Esophagus mucosa (tissue), 1 donor: Measurements from ENCODE around the gene RGS7BP. TPM values are rescaled to one million over a fixed set of nuclear protein-coding genes. Genes with fewer than 3 reads are reported as not detected.

Experiments
- ATAC-seq: fragments of 200-7000 bp; cut with Tn5 transposase; one replicate; pipeline ENCODE4 v1.9.1; 2020
- total RNA-seq: library from RNA; stranded (reverse); gene quantifications from one replicate; pipeline ENCODE4 v1.2.4, GENCODE V29; 2023
- donor health status: DM: yes; HTN: yes; CAD: no.

The RGS7BP gene
- total RNA-seq, 1 donor from 2014 or later: 0.12 TPM

DNA sequence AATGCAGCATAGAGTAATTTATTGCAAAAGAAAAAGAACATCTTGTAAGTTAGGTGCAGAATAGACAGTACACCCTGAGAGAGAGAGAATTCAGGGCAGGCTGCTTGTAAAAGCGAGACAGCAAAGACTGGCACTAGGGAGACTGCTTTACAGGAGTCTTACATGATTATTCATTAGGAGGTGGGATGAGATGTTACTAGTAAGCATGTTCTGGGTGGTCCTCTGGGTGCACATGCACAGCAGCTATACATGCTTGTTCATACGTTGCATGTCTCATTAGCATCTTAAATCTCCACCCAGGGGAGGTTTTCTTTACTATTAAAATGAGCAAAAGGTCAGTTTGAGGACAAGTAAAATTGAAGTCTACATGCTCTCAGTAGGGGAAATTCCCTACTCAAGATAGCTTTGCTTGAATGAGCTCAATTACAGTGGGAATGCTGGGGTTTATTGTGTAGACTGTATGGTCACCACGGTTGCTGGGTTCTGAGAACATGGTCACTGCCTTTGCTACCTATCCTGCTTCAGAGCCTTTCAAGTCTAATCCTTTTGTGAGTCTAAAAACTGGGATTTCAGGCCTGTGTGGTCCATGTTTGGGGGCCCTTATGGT is 60.6 kb downstream of the RGS7BP start:
- no peak for ATAC-seq

DNA sequence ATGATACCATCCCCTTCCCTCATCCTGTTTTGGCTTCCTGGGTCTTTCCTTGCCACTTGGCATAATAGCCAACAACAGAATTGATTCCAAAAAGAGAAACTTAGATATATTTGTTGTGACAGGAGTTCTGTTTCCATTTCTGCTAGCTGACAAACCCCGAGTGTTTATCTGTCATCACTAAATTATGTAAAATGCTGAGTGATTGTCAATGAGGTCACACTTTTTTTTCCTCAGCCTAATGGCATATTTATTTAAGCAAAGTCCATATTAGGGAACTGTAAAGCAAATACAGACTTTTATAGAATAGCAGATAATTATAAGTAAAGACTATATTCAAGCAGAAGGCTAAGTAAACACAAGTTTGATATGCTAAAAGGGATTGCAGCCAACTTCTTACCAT is 64.0 kb downstream of the RGS7BP start:
- no peak for ATAC-seq

DNA sequence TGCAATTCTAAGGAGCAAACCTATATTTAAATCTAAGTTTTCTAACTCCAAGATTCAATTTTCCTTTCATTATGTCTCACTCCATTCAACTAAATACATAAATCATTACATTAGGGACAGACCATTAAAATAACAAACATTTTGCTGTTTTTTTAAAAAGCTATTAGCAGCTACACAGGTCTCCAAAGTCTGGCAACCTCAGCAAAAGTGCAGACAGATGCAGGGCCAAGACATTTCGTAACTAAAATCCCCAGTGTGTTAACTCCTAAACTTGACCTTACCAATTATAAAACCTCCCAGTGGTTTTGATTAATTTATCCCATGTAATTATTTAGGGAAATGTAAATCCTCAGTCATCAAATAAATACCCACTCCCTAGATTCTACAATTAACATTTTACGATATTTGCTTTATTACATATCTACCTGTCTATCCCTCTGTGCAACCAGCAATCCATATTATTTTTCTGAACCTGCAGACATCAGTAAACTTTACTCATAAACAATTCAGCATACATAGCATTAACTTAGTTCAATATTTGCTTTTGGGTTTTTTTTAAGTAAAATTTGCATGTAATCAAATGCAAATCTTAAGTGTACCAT is 64.7 kb downstream of the RGS7BP start:
- no peak for ATAC-seq

DNA sequence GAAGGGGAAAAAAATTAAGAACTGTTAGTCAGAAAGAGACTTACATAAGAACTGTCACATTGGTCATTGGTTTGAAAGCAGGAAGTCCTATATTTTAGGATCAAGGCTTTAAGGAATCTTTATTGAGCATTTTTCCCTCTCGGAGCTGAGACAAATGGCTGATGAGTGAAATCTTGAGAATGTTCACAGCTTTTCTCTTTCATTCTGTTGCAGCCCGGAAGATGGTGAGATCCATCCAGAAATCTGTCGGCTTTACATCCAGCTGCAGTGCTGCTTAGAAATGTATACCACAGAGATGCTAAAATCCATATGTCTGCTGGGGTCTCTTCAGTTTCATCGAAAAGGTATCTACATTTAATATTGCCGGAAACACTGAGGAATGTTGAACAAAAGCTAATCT is 69.7 kb downstream of the RGS7BP start:
- no peak for ATAC-seq

DNA sequence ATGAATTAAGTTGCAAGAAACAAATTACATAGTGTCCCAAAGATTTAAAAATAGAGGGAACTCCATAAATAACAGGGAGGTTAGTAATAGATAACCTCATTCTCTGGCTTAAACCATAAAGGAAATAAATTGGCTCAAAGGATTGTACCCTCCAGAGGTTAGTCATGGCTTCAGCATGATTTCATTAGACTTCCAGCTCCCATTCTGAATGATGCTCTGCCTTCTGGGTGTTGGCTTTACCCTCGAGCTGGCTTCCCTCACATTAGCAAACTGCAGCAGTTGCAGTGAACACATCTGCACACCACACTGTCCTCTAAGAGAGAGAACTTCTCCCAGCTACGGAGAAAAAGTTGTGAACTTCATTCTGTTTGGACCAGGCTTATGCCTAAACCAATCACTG is 70.4 kb downstream of the RGS7BP start:
- ATAC-seq: no peak

DNA sequence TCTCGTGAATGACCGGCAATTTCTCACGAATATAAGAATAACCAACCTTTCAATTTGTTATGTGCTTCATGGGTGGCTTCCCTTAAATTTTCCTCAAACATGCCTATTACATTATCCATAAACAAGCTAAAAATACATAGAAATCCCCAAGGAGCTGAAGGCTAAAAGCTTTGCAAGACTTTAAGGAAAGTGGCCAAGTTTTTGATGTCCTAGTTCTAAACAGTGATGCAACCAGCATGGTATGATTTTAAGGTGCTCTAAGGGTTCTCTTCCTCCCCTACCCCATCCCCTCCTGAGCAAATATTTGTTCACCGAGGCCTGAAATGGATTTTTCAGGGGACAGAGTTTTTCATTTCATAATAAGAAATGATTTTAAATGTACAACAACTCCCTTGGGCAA is 79.8 kb downstream of the RGS7BP start:
- no peak for ATAC-seq

DNA sequence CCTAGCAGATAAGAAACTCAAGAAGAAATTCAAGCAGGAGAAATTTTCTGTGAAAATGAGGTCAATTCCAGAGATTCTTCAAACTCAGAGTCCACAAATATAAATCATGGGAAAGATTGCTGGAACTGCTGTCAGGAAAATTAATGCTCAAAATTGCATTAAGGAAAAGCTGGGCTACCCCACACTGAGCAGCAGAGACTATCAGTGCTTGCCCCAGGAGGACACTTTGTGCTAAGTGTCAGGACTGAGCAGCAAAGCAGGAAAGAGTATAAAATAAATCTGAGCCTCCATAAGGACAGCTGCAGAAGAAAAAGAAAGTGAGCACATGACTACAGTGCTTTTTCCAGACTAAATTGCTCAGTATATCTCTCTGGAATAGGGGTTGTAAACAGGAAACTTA is 81.6 kb downstream of the RGS7BP start:
- ATAC-seq: no peak

DNA sequence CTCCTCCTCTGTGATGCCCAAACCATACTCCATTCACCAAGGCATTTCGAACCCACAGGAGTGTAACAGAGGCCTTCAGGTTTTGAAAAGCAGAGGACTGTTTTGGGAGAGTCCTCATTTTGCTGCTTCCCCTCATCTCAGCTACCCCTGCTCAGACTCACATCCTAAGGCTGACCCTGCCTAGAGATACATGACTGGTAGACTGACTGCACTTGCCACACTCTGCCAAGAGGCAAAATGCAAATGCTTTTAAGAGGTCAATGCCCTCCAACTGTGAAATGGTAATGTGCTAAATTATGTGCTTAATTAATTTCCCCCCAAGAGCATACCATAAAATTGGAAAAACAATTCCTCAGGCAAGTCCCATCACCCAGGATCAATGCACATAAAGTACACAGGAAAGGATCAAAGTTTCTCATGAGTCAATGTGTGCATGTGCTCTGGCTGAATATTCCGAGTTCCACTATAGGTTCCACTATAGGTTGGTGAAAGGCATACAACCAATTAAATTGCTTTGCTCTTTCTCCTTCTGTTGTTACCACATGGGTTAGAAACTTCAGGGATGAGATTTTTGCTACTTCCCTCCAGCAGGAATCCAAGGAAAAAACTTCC is 87.0 kb downstream of the RGS7BP start:
- no peak for ATAC-seq

DNA sequence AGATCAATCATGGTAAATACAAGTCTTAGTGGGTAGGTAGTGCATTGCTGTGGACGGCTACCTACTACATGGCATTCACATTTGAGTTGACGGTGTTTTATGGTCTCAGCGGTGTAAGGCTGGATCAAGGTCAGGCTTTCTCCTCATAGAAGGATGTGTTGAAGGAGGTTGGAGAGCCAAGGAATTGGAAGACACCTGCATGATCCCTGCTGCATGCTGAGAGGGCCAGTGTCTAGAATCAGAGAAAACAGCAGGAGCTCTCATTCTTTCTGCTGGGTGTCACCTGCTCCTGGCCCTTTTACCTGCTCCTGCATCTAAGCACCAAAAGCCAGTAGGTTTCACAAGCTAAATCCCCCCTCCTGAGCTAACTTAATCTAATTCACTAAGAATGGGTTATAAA is 88.2 kb downstream of the RGS7BP start:
- ATAC-seq: no peak

DNA sequence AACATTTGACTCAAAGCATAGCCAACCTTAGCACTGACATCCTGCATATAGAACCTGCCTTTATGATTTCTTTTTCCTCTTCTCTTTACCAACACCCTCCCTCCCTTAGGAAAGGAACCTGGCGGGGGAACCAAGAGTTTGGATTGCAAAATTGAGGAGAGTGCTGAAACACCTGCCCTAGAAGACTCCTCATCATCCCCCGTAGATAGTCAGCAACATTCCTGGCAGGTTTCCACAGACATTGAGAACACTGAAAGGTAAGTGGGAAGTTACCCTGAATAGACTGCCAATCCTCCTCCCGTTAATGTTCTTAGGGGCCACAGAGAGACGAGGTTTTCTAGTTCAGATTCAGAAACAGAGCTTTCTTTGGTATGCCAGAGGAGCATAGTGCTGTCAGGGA is 88.8 kb downstream of the RGS7BP start:
- ATAC-seq: no peak

DNA sequence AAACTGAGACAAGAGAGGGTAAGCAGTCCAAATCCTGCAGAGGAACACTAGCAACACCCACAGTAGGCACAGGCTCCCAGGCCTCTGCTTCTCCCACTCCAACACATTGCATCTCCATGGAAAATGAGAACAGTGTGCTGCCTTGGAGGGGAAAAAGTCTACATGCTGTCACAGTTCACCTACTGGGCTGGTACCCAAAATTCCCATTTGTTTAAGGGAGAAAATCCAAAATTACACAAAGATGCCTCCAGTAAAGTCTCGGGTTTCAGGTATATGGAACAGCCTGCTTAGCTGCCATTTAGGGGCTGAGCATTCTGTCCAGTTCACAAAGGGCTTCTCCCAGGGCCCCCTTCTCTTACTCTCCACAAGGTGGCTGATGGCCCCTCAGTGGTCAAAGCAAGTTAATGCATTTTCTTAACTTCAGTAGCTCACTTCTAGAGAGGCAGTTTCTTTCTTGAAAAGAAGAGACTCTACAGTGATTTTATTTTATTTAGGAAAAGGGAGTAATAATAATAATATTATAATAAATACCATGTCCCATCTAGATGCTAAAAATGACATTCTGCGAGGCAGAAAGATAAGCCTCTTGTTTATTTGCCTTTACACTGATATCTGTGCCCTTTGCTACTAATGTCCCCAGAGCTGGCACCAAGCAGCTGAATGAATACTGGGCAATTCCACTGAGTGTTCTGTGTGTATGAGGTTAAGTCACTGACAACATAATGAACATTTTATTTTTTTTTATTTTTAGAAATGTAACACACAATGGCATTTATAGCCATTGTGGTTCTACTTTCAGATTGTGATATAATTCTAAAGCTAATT is 89.4 kb downstream of the RGS7BP start:
- no peak for ATAC-seq

DNA sequence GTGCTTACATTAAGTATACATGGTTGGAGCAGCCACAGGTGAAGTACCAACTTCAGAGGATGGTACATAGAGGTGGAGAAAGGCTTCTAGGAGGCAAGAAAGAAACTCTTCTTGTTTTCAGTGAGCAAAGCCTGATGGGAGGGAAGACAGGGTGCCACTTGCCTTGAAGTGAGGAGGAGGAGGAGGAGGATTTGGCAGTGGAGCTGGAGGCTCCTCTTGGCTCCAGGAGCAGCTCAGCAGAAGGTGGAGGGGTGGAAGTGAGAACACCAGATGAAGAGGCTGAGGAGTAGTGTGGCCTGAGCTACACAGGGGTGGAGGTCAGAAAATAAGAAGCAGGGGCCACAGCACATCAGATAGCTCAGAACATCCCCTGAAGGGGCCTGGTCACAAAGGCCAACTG is 93.4 kb downstream of the RGS7BP start:
- no peak for ATAC-seq

DNA sequence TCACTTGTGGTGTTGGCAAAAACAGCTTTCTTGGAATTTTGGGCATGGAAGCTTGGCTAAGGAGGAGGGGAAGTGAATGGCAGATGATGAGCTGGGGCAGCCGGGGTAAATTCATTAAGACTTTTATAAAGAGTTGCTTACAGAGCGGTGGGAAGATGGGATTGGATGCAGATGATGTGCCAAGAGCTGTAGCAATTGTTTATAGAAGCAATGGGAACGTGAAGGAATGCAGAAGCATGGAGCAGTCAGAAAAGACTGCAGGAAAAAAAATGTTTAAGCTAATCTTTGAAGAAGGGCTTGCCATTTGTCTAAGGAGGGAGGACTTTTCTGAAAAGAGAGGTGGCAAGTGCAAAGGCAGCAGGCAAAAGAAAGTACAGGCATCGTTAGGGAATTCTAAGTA is 97.9 kb downstream of the RGS7BP start:
- ATAC-seq: no peak

DNA sequence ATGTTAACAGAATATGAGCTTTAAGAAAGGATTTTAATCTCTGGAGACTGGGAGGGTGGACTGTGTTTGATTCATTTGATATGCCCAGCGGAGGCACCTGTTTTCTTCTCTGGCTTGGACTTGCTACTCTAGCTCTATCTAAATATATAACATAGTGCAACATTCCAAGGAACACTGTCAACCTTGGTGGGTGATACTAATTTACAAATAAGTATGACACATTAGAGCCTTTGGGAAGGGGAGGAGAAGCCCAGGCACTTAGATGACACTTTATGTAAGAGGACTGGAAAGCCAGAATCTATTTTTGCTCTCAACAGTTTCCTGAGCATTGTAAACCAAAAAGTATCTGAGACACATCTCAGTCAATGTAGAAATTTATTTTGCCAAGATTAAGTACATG is 101.1 kb downstream of the RGS7BP start:
- ATAC-seq: no peak

DNA sequence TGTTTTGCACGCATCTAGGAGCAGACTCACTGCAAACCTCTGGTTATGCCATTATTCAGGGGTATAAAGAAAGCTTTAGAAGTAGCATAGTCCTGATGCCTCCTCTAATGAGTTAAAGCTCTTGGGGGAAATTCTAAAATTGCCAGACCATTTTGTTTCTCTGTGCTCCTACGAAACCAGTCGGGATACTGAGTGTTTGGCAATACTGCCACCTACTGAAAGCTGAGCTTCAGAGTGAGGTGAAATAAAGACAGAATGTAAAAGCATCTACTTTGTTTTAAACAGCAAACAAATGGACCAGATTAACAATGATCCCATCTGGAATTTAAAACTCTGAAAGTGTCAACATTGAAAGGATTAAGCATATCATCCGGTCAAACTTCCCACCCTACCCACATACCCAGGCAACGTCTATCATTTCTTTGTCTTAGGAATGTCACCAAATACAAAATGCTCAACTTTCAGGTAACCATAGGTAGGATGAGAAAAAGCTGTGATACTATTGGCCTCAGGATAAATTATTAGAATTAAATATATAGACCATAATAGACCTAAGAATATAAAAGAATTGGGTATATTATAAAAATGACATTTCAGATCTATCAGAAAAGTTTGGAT is 106.6 kb downstream of the RGS7BP start:
- peak; percentile 39 for ATAC-seq

DNA sequence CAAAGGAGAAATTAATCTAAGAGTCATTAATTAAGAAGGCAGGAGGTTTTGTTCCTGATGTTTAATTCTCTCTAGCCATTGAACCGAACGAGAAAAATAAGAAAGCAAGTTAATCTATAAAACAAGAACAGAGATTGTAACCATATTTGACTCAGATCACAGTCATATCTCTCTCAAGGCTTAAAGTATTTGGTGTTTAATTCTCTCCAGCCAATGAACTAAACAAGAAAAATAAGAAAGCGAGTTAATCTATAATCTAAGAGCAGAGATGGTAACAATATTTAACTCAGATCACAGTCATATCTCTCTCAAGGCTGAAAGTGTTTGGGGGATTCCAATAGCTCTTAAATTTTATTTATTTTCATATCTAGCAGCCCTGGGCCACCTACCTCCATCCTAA is 110.1 kb downstream of the RGS7BP start:
- no peak for ATAC-seq

DNA sequence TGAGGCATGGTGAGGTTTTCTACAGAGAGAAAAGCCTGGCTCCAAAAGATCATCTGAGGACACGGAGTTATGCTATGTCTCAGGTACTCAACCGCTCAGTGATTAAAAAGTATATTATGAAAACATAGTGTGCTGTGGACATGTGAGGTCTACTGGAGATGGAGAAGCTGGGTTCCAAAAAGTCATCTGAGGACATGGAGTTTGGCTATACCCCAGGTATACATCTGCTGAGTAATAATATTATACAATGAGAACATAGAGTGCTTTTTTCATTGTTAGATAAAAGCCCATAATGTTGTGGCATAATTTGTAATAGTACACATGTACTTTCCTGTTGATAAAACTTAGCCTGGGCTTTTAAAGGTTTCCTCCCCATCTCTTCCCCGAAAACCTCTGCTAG is 113.8 kb downstream of the RGS7BP start:
- ATAC-seq: no peak

DNA sequence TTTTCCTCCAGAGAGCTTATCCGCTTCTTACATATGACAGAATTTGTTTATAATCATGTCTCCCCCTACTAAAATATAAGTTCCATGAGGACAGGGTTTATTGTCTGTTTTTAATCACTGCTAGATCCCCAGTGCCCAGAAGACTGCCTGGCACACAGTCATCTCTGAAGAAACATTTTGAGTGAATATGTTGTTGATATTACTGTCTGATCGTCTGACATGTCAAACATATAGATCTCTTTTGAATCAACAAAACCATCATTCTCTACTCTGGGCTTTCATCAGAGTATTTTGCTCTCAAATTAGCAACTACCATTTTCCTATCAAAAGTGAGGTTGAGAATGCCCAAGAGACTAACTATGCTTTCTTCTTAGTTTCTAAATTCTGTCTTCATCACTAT is 117.2 kb downstream of the RGS7BP start:
- ATAC-seq: no peak

DNA sequence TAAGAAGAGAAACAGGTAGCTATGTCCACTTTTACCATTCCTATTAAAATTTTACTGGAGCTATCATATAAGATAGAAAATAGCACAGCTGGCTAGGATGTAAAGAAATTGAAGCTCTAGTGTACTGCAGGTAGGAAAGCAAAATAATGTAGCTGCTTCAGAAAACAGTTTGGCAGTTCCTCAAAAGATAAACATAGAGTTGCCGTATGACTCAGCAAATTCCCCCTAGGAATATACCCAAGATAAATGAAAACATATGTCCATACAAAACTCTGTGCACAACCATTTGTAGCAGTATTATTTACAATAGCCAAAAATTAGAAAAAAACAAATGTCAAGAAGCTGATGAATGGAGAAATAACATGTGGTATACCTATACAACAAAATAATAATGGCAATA is 119.9 kb downstream of the RGS7BP start:
- no peak for ATAC-seq

DNA sequence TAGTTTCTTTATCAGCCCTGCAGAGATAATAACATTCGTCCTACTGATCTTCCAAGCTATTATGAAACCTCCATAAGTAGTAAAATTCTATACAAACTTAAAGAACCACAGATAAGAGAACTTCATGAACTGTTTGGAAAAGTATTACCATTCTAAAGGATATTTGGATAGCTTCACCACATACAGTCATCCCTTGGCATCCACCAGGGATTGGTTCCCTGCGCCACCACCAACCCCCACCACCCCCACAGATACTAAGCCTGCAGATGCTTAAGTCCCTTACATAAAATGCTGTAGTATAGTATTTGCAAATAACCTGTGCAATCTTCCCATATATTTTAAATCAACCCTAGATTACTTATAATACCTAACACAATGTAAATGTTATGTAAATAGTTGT is 123.1 kb downstream of the RGS7BP start:
- no peak for ATAC-seq

DNA sequence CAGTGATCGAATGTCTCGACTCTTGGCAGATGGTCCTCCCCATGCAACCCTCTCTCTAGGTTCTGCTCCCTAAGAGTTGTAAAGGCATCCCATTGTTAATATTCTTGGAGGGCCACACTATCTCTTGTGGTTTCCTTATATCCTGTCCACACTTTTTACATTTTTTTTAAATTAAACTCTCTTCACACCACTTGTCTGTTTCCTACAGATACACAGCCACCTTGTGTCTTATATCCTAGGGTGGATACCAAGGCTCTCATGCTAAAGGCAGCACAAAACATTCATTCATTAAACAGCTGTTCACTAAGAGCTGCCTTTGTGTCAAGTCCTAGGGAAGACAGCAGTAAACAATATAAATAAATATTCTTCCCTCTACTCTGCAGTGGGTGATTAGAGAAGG is 124.0 kb downstream of the RGS7BP start:
- ATAC-seq: no peak

DNA sequence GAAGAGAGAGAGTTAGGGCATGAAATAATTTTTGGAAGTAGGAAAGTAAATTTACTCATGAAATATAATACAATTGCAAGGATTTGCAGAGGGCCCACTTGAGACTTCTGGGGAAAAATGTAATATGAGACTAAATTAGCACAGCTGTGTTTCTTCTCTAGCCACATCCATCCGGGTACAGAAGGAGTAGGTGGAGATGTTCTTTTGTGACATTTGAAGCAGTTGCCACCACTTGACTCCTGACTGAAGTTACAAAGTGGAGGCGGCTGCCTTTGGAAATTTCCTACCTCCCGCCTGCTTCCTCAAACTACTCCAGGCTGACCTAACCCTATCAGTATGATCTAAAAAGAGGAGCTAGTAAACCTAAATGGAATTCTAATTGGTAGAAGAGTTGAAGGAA is 126.4 kb downstream of the RGS7BP start:
- no peak for ATAC-seq

DNA sequence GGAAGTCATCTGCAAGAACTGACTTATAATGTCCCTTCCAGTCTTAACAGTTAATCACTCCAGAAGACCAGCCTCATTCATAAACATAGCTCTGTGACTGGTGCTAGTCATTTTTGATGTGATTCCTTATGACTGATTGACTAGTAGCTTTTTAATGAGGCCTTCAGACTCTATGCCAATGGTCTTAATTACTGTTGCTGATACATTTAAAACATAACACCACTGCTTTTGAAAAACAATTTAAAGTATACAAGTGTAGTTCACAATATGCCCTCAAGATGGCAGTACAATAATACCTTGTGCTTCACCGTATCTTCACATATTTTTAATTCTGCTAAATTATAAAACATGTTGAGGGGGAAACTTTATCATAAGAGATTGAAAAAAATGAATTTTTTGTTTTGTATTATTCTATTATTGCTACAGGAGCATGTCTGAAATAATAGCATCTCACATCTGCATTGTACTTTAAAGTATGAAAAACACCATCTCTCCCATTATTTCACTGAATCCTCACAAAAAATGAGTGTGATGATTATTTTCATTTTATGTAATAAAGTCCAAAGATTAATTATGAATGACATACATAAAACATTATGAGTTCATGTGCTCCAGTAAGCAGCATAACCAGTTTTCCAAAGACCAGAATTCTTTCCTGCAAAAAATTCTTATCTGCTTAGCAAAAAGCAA is 129.3 kb downstream of the RGS7BP start:
- ATAC-seq: peak; percentile 69
